Measurements from ENCODE around the gene GDPD5.

The GDPD5 gene

DNA sequence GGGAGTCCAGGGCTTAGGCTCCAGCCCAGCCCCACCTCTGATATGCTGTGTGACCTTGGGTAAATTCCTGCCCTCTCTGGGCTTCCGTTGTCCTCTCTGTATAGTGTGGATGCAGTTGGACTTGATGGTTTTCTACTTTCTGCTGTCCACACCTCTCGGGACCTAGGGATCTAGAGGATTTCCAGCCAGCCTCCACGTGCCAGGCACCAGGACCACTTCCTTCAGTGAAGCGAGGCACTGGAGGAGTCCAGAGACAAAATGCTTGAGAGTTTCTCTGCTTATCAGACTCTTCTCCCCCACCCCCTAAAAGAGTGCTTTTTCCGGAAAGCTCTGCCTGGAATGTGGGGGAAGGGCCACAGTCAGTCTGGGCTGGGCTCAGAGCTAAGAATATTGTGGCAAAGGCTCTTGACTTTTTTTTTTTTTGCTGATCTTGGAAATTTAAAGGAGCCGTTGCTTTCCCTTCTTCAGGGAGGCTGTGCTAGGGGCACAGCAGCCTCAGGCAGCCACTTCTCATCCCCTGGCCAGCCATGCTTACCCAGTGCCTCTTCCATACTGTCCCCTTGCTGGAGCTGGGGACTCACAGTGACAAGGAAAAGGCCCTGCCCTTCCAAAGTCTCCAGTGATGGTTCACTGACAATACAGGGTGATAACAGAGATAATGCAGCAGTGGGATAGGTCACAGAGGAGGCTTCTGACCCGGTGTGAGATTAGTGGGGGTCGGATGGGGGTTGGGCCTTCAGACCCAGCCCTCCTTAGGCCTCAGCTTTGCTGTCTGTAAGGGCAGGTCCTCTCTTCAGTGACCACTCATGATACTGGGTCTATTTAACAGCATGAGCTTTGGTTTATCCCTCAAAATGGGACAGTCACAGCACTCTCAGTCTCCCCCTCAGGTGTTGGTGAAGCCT, 33.5 kb upstream of the GDPD5 start:
- DNase-seq (ENCODE audit: low read depth), result peak; percentile 60

DNA sequence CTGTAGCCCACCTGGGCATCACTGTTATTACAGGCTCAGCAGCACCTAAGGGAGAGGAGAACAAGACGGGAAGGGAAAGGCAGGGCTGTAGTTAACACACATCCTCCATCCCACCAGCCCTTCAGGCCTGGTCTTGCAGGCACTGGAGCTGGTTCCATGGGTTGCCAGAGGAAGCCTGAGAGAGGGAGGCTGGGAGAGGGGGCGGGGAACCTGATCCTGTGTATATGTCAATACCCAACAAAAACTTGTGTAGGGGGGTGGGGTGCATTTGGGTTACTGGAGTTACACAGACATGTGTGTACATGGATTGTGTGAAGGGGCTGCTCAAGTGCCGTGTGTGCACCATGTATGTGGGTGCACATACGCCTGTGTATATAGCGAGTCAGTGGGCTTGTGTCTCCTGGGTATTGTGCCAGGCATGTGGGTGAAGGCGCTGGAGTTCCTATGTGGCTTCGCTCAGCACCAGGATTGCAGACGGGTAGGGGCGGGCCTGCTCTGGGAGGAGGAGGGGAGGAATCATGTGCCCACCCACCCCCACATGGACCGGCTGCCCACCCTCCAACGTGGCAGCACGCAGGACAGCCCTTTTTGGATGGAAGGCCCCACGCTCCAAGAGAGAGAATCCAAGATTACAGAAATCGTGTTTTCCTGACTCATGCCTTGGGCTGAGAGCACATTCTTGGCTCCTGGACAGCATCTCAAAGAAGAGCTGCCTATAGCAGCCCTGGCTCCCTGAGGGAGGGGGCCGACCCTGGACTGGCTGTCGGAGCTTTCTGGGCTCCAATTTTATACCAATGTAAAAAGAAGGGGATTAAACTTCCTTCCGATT, 32.1 kb upstream of the GDPD5 start:
- no peak for DNase-seq (ENCODE audit: low read depth)

- DNase-seq (ENCODE audit: low read depth), result no peak
Measured at GRCh38 chr11:75556275-75556674, 30.5 kb upstream of the GDPD5 start.

DNA sequence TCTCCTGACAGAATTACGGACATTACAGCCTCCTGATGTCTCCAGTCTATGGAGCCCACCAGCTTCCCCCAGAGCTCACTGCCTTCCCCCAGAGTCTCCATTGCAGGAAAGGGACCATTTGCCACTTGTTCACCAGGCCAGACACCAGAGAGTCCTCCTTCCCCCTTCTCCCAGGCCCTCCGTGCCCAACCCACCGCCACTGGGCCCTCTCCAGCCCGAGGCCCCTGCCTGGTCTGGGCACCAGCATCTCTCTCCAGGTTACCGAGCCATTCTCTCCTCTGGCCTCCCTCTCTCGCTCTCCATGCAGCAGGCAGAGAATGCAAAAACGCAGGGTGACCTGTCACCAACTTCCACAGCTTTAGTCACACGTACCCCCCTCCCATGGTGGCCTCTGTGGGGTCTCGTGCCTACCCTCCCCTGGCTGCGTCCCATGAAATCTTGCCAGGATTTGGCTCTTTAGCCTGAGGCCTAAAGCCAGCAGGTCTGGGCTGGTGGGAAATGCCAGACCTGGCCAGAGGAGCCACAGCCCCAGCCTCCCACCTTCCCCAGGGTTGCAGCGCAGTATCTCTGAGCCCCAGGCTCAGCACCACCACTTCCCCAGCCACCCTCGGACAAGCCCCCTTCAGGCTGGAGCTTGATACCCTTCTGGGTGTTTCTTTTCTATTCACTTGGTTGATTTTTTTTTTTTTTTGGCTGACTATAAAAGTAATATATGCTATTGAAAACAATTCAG, 29.5 kb upstream of the GDPD5 start:
- no peak for DNase-seq (ENCODE audit: low read depth)

- DNase-seq (ENCODE audit: low read depth), result peak; percentile 65
Measured at GRCh38 chr11:75554258-75555022, 28.7 kb upstream of the GDPD5 start.

GRCh38 chr11:75553889-75554257, 28.1 kb upstream of the GDPD5 start:
- no peak for DNase-seq (ENCODE audit: low read depth)

- no peak for DNase-seq (ENCODE audit: low read depth)
Measured at GRCh38 chr11:75553182-75553581, 27.4 kb upstream of the GDPD5 start.

DNA sequence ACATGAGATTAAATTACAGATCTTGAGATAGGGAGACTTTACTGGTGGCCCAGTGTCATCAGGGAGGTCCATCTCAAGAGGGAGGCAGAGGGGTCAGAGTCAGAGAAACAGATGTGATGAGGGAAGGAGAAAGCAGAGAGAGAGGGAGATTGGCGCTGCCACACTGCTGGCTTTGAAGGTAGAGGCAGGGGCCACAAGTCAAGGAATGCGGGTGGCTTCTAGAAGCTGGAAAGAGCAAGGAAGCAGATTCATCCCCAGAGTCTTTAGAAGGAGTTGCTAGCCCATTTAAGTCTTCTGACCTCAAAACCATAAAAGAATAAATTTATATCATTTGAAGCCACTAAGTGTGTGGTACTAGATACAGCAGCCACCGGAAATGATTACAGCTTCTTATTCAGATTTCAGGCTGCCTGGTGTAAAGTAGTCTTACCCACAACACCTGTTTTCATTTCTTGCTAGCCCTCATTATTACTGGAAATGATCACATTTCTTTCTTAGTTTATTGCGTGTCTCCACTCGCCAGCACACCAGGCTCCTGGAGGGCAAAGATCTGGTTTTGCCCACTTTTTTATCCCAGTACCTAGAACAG, 23.7 kb upstream of the GDPD5 start:
- no peak for DNase-seq (ENCODE audit: low read depth)

DNA sequence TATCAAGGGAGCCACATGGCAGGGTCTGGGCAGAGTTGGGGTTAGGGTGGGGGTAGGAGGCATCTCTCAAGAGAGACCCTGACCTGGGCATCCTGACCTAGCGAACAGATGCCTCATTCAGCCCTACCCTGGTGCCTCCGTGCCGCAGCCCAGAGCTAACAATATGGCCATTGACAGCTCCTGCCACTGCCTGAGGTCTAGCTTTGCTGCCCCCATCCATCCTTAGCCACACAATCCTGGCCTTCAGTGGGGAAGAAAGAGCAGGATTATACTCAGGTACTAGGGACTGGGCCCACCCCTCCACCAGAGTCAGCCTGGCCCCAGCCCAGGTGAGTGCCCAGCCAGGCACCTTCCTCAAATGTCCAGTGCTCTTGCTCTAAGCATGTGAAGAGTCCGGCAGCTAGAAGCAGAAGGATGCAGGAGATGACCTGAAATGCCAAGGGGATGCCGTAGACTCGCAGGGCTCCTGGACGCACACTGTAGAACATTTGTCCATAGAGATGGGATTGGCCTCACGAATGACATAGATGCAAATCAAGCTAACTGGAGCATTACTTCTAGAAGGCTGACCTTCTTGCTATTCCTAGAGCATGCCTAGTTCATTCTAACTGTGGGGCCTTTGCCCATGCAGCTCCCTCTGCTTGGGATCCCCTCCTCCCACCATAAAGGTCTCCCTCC, 23.0 kb upstream of the GDPD5 start:
- no peak for DNase-seq (ENCODE audit: low read depth)

DNA sequence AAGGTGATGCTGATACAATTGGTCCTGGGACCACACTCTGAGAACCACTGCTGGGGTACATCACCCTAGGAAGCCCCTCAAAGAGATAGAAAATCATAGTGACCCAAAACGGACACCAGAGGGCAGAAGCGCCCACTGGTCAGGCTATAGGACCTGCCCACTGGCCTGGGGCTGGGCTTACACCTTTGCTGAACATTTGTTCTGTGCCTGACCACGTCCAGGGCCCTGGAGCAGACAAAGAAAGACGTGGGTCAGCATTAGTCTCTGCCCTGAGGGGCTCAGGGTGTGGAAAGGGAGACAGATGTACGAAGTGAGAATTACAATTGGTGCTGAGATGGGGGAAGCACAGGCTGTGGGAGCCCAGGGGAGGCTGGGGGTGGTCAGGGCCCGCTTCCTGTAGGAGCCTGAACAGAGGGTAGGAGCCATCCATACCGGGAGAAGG, 21.9 kb upstream of the GDPD5 start:
- no peak for DNase-seq (ENCODE audit: low read depth)

GRCh38 chr11:75547177-75547576, 21.4 kb upstream of the GDPD5 start:
- DNase-seq (ENCODE audit: low read depth), result no peak

GRCh38 chr11:75543806-75544205, 18.1 kb upstream of the GDPD5 start:
- DNase-seq (ENCODE audit: low read depth), result no peak

- DNase-seq (ENCODE audit: low read depth), result no peak
Measured at GRCh38 chr11:75542088-75542438, 16.3 kb upstream of the GDPD5 start.

- DNase-seq (ENCODE audit: low read depth), result no peak
Measured at GRCh38 chr11:75541193-75542087, 15.7 kb upstream of the GDPD5 start.

- no peak for DNase-seq (ENCODE audit: low read depth)
Measured at GRCh38 chr11:75539459-75540334, 14.0 kb upstream of the GDPD5 start.

GRCh38 chr11:75538150-75538942, 12.6 kb upstream of the GDPD5 start:
- DNase-seq (ENCODE audit: low read depth), result no peak

GRCh38 chr11:75537740-75538139, 12.0 kb upstream of the GDPD5 start:
- no peak for DNase-seq (ENCODE audit: low read depth)

Data from CMK (cell line).